Amniotic epithelial cell (primary cell): ENCODE results near the gene SRRD.
"Not testable (repeated sequence)": the region's sequence is repeated elsewhere in the genome, so short reads cannot be mapped to it uniquely, and the experiment has no call there.

ENCODE experiments used
- DNase-seq: peaks from one replicate; pipeline ENCODE4 v3.0.0-alpha.2; 2010; ENCODE audit warnings: low read depth

SRRD gene

GRCh38 chr22:26483439-26484359 lies at the start of gene SRRD, which contains the start of gene HPS4:
SRRD (plus strand) TSS chr22:26483877; CDS start chr22:26483891, 14 bp downstream.
HPS4 (minus strand) TSS chr22:26483783; CDS start chr22:26481762, 2,021 bp downstream.
- DNase-seq = peak; percentile 84

DNA sequence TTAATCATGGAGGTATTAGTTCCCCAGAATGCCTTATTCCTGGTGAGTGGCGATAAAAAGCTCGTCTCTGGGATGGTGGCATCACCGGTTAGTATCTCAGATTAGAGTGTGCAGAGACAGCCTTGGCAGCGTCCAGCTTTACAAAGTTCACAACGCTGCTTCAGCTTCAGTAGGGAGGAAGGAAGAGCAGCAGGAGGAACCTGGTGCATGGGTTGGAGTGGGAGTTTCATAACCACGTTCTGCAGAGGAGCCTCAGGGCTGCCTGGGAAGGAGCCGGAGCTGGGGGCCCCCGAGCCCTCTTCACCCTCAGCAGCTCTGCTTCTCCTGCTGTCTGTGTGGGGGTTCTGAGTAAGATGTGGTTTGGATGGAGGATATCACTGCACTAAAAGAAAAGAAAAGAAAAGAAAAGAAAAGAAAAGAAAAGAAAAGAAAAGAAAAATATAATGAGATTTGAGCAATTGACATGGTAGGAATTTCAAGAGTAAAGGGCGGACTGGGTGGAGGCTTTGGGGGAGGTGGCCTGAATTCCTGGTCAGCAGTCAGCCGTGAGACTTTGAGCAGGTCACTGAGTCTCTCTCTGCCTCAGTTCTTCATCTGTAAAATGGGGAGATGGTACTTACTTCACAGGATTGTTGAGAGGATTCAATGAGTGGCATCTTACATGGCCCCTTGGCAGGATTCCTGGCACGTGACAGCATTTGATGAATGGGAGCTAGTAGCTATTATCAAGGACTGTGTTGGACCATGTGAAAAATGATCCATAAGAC lies 48.2 kb upstream of the SRRD start:
- DNase-seq = peak; percentile 11

GRCh38 chr22:26436903-26437515 lies 46.7 kb upstream of the SRRD start:
- no peak for DNase-seq

- no peak for DNase-seq
Measured at GRCh38 chr22:26437694-26438392, 45.8 kb upstream of the SRRD start.

DNA sequence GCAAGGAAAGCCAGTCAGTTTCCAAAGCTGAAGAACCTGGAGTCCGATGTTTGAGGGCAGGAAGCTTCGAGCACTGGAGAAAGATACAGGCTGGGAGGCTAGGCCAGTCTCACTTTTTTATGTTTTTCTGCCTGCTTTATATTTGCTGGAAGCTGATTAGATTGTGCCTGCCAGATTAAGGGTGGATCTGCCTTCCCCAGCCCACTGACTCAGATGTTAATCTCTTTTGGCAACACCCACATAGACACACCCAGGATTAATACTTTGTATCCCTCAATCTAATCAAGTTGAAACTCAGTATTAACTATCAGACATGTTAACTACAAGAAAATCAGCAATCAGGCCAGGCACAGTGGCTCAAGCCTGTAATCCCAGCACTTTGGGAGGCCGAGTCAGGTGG lies 44.9 kb upstream of the SRRD start:
- not testable (repeated sequence) for DNase-seq

GRCh38 chr22:26439559-26439958 lies 44.1 kb upstream of the SRRD start:
- DNase-seq = no peak

- DNase-seq = no peak
Measured at GRCh38 chr22:26442086-26442756, 41.5 kb upstream of the SRRD start.

DNA sequence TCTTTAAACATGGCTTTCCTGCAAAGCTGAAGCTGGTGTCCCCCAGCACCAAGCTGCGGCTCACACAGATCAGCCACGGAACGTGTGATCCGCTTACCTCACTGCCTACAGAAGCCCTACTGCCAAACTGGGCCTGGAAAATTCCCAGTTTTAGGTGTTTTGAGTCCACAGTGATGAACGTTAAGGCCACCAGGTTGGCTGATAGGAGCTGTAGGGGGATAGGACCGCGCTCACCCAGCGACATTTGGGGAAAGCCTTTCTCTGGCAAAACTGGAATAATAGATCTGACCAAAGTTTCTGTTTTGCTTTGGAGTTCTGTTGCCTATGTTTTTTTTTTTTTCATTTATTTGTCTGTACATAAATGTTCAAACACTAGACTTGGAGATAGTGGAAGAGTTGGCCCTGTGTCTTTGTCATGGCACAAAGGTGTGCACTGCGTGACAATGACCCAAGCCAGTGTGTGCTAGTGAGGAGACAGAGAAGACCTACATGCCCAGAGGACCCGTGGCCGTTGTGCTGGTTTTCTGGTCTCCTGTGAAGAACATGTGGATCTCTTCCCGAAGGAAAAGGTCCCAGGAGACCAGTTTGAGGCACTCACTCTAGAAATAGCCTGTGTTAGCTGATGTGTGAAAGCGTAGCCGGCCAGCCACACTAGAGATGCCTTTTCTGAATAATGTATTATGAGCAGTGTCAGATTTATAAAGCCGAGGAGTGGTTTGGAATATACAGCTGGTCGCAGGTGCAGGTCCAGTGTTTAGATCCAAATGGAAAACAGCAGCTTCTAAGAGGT lies 39.6 kb upstream of the SRRD start:
- DNase-seq = no peak

GRCh38 chr22:26444777-26445176 lies 38.9 kb upstream of the SRRD start:
- DNase-seq = no peak

DNA sequence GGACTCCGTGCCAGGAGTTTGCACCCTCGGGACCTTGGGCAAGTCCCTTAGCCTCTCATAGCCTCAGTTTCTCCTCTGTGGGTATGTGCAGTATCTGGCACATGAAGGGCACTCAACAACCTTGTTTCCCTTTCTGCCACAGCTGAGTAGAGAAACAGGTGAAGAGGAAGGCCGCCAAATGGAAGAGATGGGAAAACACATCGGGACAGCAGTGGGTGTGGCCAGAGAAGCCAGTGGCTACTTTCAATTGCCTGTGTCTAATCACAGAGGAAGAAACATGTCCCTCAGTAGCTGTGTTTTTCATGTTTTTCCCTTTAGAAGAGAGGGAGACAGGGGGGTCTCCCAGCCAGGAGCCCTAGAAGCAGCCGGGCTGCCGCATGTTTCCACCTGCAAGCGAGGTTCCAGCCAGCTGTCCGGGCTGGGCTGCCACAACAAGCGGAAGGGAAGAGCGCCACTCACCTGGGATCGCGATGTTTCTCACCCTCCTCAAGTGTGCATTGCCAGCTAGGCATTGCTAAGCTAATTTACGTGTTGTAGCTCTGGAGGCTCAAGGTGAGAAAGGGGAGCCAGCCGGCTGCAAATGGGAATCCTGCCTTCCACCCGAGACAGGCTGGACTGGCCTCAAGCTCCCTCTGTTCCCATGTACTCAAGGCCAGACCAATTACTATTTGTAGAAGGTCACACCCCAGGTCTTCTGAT lies 38.0 kb upstream of the SRRD start:
- no peak for DNase-seq

- no peak for DNase-seq
Measured at GRCh38 chr22:26446808-26447515, 36.7 kb upstream of the SRRD start.

DNA sequence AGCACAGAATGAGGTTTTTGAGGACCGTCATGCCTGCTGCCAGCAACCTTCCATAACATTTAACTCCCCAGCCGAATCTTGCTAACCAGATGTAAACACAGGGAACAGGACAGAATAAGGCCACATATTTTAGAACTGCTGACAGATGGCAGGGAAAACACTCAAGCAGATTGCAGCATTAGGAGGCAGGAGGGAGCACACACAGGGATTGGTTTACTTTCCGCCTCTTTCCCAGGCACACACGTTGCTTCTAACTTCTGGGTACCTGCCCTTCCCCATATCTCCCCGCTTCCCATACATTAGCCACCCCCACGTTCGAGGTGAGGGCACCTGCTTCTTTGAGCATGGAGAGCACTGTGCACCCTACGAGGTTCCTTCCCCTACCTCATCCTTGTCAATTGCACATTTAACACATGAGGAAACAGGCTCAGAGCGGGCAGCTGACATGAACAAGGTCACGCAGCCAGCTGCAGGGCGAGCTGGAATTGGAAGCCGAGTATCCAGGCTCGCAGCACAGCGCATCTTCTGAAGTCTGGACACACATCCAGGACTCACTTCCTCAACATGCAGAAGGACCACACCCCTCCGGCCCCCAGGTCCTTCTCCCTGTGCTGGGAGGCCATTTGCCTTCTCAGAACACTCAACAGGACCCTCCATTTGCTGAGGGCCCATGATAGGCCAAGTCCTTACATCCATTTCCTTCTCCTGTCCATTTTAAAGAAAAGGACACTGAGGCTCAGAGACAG lies 35.9 kb upstream of the SRRD start:
- no peak for DNase-seq

DNA sequence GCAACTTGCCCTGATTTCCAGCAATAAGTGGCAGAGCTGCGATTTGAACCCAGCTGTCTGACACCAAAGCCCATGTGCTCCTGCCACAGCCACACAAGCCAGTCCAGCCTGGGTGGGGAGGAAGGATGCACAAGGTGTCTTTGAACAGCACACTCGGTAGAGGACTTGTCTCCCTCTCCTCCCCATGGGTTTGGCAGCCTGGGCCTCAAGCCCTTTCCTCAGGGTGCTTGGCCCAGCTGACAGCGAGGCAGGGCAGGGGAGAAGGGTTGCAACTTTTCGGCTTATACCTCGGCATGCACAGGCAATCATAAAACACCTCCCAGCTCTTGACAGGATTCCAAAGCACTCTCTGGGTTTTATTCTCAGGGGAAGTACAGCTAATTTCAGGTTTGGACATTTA lies 35.3 kb upstream of the SRRD start:
- DNase-seq = no peak

- no peak for DNase-seq
Measured at GRCh38 chr22:26448941-26449340, 34.7 kb upstream of the SRRD start.

DNA sequence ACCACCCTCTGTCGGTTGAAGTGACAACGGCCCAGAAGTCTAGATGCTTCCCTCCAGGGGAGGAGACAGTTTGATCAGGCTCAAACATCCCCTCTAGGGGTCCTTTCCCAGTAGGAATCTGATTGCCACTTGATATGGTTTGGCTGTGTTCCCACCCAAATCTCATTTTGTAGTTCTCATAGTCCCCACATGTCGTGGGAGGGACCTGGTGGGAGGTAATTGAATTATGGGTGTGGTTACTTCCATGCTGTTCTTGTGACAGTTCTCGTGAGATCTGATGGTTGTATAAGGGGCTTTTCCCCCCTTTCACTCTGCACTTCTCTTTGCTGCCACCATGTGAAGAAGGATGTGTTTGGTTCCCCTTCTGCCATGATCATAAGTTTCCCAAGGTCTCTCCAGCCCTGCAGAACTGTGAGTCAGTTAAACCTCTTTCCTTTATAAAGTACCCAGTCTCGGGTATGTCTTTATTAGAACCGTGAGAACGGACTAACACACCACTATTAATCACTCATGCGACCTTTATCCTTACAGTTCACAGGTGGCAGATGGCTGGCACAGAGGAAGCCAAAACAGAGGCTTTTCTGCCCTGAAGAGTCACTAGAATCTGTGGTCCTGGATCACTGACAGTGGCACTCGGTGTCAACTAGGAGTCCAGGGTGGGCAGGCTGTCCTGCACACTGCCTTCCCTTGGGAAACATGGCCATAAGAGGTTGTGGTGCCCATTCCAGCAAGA lies 33.1 kb upstream of the SRRD start:
- no peak for DNase-seq

- DNase-seq = no peak
Measured at GRCh38 chr22:26452236-26453016, 31.3 kb upstream of the SRRD start.

GRCh38 chr22:26453216-26453615 lies 30.5 kb upstream of the SRRD start:
- no peak for DNase-seq
